HepG2 (cell line): ENCODE data around the gene ME3. TPM values are rescaled to one million over a fixed set of nuclear protein-coding genes. Genes with fewer than 3 reads are reported as not detected.

Experiments
- ATAC-seq: fragments of 200-7000 bp; cut with Tn5 transposase; 3 replicates; pipeline ENCODE4 v1.9.1; 2020; ENCODE audit warnings: mild to moderate bottlenecking, moderate library complexity
- BruUV-seq: library from RNA; stranded (reverse); fragments of 400-500 nt; replicated peaks from 2 replicates; lab custom pipeline; 2021; lab: Mats Ljungman, UMichigan
- CTCF ChIA-PET: fragments of 300-600 bp; formaldehyde crosslinking; extraction: SDS; loops from one replicate; lab custom pipeline; 2021; ENCODE audit warnings: low total read pairs, inconsistent platforms, low intra/inter-chr PET ratio; lab: Yijun Ruan, JAX
- POLR2A ChIA-PET: fragments of 350-600 bp; sonication (Branson Sonifier 250); formaldehyde crosslinking; loops from one replicate; lab custom pipeline; 2020; ENCODE audit warnings: antibody characterized with exemption, inconsistent platforms; lab: Yijun Ruan, JAX
- DNase-seq: peaks from one replicate; pipeline ENCODE4 v3.0.0-alpha.2; 2015; ENCODE audit warnings: low spot score
- FAIRE-seq: peaks from 3 replicates; lab custom pipeline; 2011; peaks lifted over from hg19 to GRCh38; lab: Jason Lieb, UNC
- H2AFZ ChIP-seq: one replicate; pipeline ENCODE4 v1.6.1; 2011; ENCODE audit warnings: low read length, inconsistent platforms
- H3K27ac ChIP-seq: fragments of 300-600 bp; 3 replicates; pipeline ENCODE4 v1.8.0; 2011; ENCODE audit warnings: mixed run types, mild to moderate bottlenecking, mixed read lengths, low read length, inconsistent platforms; ENCODE audit not compliant: insufficient read depth; ENCODE audit errors: extremely low read length
- H3K27me3 ChIP-seq, 2 experiments: fragments of 200-600 bp in 1 of 2; 2 replicates in 1 of 2; 3 replicates in 1 of 2; pipeline versions ENCODE4 v1.6.0 to v1.8.0; 2011; ENCODE audit warnings: low read length in 2 of 2, mild to moderate bottlenecking in 2 of 2, moderate library complexity in 2 of 2, inconsistent platforms in 1 of 2; ENCODE audit not compliant: insufficient read depth in 2 of 2, control insufficient read depth in 1 of 2
- H3K36me3 ChIP-seq, 2 experiments: fragments of 200-600 bp in 1 of 2; replicated peaks in 1 of 2; 2 replicates in 1 of 2; 3 replicates in 1 of 2; pipeline versions ENCODE4 v1.5.1 to v1.8.0; 2011; ENCODE audit warnings: low read length in 2 of 2, inconsistent platforms in 1 of 2; ENCODE audit not compliant: insufficient read depth in 2 of 2, control insufficient read depth in 1 of 2
- H3K4me1 ChIP-seq: 2 replicates; pipeline ENCODE4 v1.5.1; 2012; ENCODE audit warnings: low read length, inconsistent platforms; ENCODE audit not compliant: insufficient read depth
- H3K4me2 ChIP-seq: 2 replicates; pipeline ENCODE4 v1.6.0; 2011; ENCODE audit warnings: low read depth, low read length, inconsistent platforms
- H3K4me3 ChIP-seq, 3 experiments: fragments of 200-600 bp in 1 of 3; sonication (generic), shearing (Covaris generic) in 1 of 3; replicated peaks in 1 of 3; 2 replicates each; pipeline ENCODE4 v1.5.1; 2011 to 2016; ENCODE audit warnings: low read length in 3 of 3, inconsistent platforms in 2 of 3, low read depth in 2 of 3, mild to moderate bottlenecking in 2 of 3, control low read depth in 1 of 3, mixed read lengths in 1 of 3; ENCODE audit not compliant: insufficient read depth in 1 of 3
- H3K79me2 ChIP-seq: one replicate; pipeline ENCODE4 v1.6.1; 2011; ENCODE audit warnings: low read length, inconsistent platforms; ENCODE audit not compliant: insufficient read depth
- H3K9ac ChIP-seq: 2 replicates; pipeline ENCODE4 v1.6.0; 2011; ENCODE audit warnings: mild to moderate bottlenecking, low read depth, low read length, inconsistent platforms; ENCODE audit not compliant: insufficient read depth
- H3K9me3 ChIP-seq: 2 replicates; pipeline ENCODE4 v1.5.1; 2012; ENCODE audit warnings: mild to moderate bottlenecking, low read length
- H4K20me1 ChIP-seq: 2 replicates; pipeline ENCODE4 v1.6.0; 2011; ENCODE audit warnings: inconsistent platforms, mild to moderate bottlenecking, low read length, moderate library complexity; ENCODE audit not compliant: insufficient read depth
- BORCS8-MEF2B ChIP-seq: sonication (generic); formaldehyde crosslinking; IDR thresholded peaks from 2 replicates; pipeline ENCODE4 v1.8.0; 2022; ENCODE audit warnings: mild to moderate bottlenecking, missing genetic modification reagents
- CHD2 ChIP-seq: IDR thresholded peaks from 2 replicates; pipeline ENCODE4 v1.6.1; 2011; ENCODE audit warnings: low read depth, low read length, improper control_type of control experiment
- HNRNPLL ChIP-seq: fragments of 200-400 bp; formaldehyde crosslinking; IDR thresholded peaks from 2 replicates; pipeline ENCODE4 v1.6.1; 2017; ENCODE audit warnings: mild to moderate bottlenecking, low read depth, low read length; ENCODE audit not compliant: poor library complexity, severe bottlenecking
- HNRNPUL1 ChIP-seq: fragments of 200-400 bp; formaldehyde crosslinking; IDR thresholded peaks from 2 replicates; pipeline ENCODE4 v1.6.1; 2017; ENCODE audit warnings: low read depth, mild to moderate bottlenecking, low read length, moderate library complexity
- JDP2 ChIP-seq: sonication (generic); formaldehyde crosslinking; IDR thresholded peaks from 2 replicates; pipeline ENCODE4 v1.8.1; 2022; ENCODE audit warnings: missing genetic modification reagents, borderline replicate concordance
- MED1 ChIP-seq: sonication (generic); formaldehyde crosslinking; IDR thresholded peaks from 2 replicates; pipeline ENCODE4 v1.4.0; 2020; ENCODE audit warnings: missing genetic modification reagents
- NPAS2 ChIP-seq: sonication (generic); formaldehyde crosslinking; IDR thresholded peaks from 2 replicates; pipeline ENCODE4 v1.8.0; 2022; ENCODE audit warnings: mild to moderate bottlenecking, missing genetic modification reagents, borderline replicate concordance
- REXO4 ChIP-seq: sonication (generic); formaldehyde crosslinking; IDR thresholded peaks from 2 replicates; pipeline ENCODE4 v1.8.0; 2022; ENCODE audit warnings: missing genetic modification reagents, mild to moderate bottlenecking, borderline replicate concordance
- YEATS2 ChIP-seq: sonication (generic); formaldehyde crosslinking; IDR thresholded peaks from 2 replicates; pipeline ENCODE4 v1.4.0; 2020; ENCODE audit warnings: missing genetic modification reagents, borderline replicate concordance
- ZBTB20 ChIP-seq: sonication (generic); formaldehyde crosslinking; IDR thresholded peaks from 2 replicates; pipeline ENCODE4 v1.8.1; 2023; ENCODE audit warnings: missing genetic modification reagents, low read depth, mild to moderate bottlenecking, borderline replicate concordance
- ZMYM2 ChIP-seq: sonication (generic); formaldehyde crosslinking; IDR thresholded peaks from 2 replicates; pipeline ENCODE4 v1.8.0; 2022; ENCODE audit warnings: mild to moderate bottlenecking, missing genetic modification reagents
- ZMYM4 ChIP-seq: sonication (generic); formaldehyde crosslinking; IDR thresholded peaks from 2 replicates; pipeline ENCODE4 v1.8.1; 2023; ENCODE audit warnings: mild to moderate bottlenecking, missing genetic modification reagents
- ZNF615 ChIP-seq: sonication (generic); formaldehyde crosslinking; IDR thresholded peaks from 2 replicates; pipeline ENCODE4 v1.5.0; 2020; ENCODE audit warnings: mild to moderate bottlenecking, missing genetic modification reagents, borderline replicate concordance
- ZNF816 ChIP-seq: sonication (generic); formaldehyde crosslinking; IDR thresholded peaks from 2 replicates; pipeline ENCODE4 v1.8.0; 2022; ENCODE audit warnings: missing genetic modification reagents, mild to moderate bottlenecking, borderline replicate concordance
- ZNF841 ChIP-seq: sonication (generic); formaldehyde crosslinking; IDR thresholded peaks from 2 replicates; pipeline ENCODE4 v1.8.1; 2023; ENCODE audit warnings: missing genetic modification reagents, borderline replicate concordance
- ZSCAN9 ChIP-seq: IDR thresholded peaks from 2 replicates; pipeline ENCODE4 v1.6.1; 2016; ENCODE audit warnings: borderline replicate concordance
- WGBS: methylation state at CpG from one replicate; pipeline ENCODE4 v1.1.6; 2017; ENCODE audit warnings: low lambda C conversion rate; 5-methylcytosine and 5-hydroxymethylcytosine counted together
- in situ Hi-C: cut with HindIII; loops from 2 replicates; pipeline ENCODE4 v1.10.0; 2017; ENCODE audit warnings: low pct_unique_long_range_greater_than_20kb; ENCODE audit not compliant: extremely low pct_ligation_motif_present
- intact Hi-C: fragments of 100-400 bp; cut with micrococcal nuclease; formaldehyde crosslinking; loops from one replicate; pipeline ENCODE4 v1.10.0; 2022; ENCODE audit not compliant: unreplicated experiment
- polyA plus RNA-seq, 8 experiments: library from polyadenylated mRNA; depleted of rRNA in 3 of 8; stranded (reverse) in 7 of 8; unstranded in 1 of 8; fragments of >200 nt; fragmentation: Illumina TruSeq in 4 of 8; extraction: Trizol in 4 of 8; gene quantifications; 2 replicates each; pipeline versions ENCODE4 v1.2.1 to v1.2.3, GENCODE V29; 2011 to 2016; ENCODE audit warnings: low read depth in 4 of 8, missing spikeins in 1 of 8, mixed read lengths in 1 of 8; ENCODE audit not compliant: insufficient read depth in 1 of 8
- total RNA-seq, 5 experiments: library from RNA; depleted of rRNA; stranded (reverse); fragments of >200 nt; fragmentation: Illumina TruSeq; extraction: Trizol; gene quantifications; 2 replicates each; pipeline ENCODE4 v1.2.3, GENCODE V29; 2016; ENCODE audit warnings: low read depth in 1 of 5
- TF ChIP-seq, protein P1 (sequence below): sonication (generic); formaldehyde crosslinking; IDR thresholded peaks from 2 replicates; pipeline ENCODE4 v1.5.0; 2020; ENCODE audit warnings: missing genetic modification reagents, mild to moderate bottlenecking, borderline replicate concordance

Gene ME3
- total and polyA plus RNA-seq, 2 of the 13 experiments (the other 11 are each of a cell fraction or from before 2014, with no cell fraction given), result not detected

- no peak for TF ChIP-seq HNRNPLL
- TF ChIP-seq, protein P1, sequence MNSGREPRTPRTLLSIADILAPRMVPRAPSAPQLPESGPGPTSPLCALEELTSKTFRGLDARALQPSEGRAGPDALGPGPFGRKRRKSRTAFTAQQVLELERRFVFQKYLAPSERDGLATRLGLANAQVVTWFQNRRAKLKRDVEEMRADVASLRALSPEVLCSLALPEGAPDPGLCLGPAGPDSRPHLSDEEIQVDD (CRISPR knock-in tag), result no peak
- no peak for TF ChIP-seq NPAS2 (CRISPR knock-in tag)
- TF ChIP-seq ZNF816 (CRISPR knock-in tag), result no peak
- TF ChIP-seq JDP2 (CRISPR knock-in tag), result no peak
- no peak for TF ChIP-seq HNRNPUL1
- TF ChIP-seq YEATS2, result no peak
- no peak for TF ChIP-seq BORCS8-MEF2B (CRISPR knock-in tag)
- TF ChIP-seq CHD2, result no peak
- no peak for TF ChIP-seq ZSCAN9 (CRISPR knock-in tag)
- TF ChIP-seq REXO4 (CRISPR knock-in tag), result no peak
- no peak for TF ChIP-seq ZBTB20 (CRISPR knock-in tag)
- no peak for TF ChIP-seq ZMYM2 (CRISPR knock-in tag)
- no peak for TF ChIP-seq MED1 (CRISPR knock-in tag)
- TF ChIP-seq ZNF615 (CRISPR knock-in tag), result no peak
- no peak for TF ChIP-seq ZNF841 (CRISPR knock-in tag)
- no peak for TF ChIP-seq ZMYM4 (CRISPR knock-in tag)
- TF ChIP-seq, all 625 proteins: peak for 0
- no peak overlapping the region for H2AFZ ChIP-seq
- H3K27ac ChIP-seq, result no peak overlapping the region
- in situ Hi-C loops (no loop called here), intact Hi-C loops (no loop called here)
- H3K4me3 ChIP-seq, result no peak overlapping the region
- no TSS peak for BruUV-seq
- ChIA-PET CTCF (no interaction called here), POLR2A (no interaction called here)
- WGBS, result 48% methylated on average over 1 of the region's 1 CpG
- no peak overlapping the region for H3K4me2 ChIP-seq
- FAIRE-seq, result no peak
- H3K9me3 ChIP-seq, result no peaks in the 10 kb centered on the region
- no peaks in the 10 kb centered on the region; a peak in 1 of 5 replicates for H3K27me3 ChIP-seq
- H3K79me2 ChIP-seq, result no peaks in the 10 kb centered on the region
- H3K36me3 ChIP-seq, result no peaks in the 10 kb centered on the region
- no peaks in the 10 kb centered on the region for H3K4me1 ChIP-seq
- ATAC-seq, result no peak
- no peaks in the 10 kb centered on the region for H4K20me1 ChIP-seq
- DNase-seq, result no peak
- no peak overlapping the region for H3K9ac ChIP-seq
Measured at GRCh38 chr11:86416494-86416893, 255.9 kb downstream of the ME3 start.
